Glutamatergic neuron (in vitro differentiated cells): ENCODE measurements around the gene USH1G. TPM values are rescaled to one million over a fixed set of nuclear protein-coding genes. Genes with fewer than 3 reads are reported as not detected.
A peak's percentile ranks its signal among the peaks of the same experiment; 100 is the strongest.

Experiments
- DNase-seq: peaks from one replicate; pipeline ENCODE4 v3.0.0; 2022
- H3K27ac Mint-ChIP-seq: one replicate; pipeline ENCODE4 v1.8.0; 2020; ENCODE audit warnings: mild to moderate bottlenecking, mixed read lengths, inconsistent platforms; ENCODE audit not compliant: unreplicated experiment
- H3K27me3 Mint-ChIP-seq: one replicate; pipeline ENCODE4 v1.8.0; 2020; ENCODE audit warnings: mild to moderate bottlenecking, moderate library complexity, mixed read lengths, inconsistent platforms; ENCODE audit not compliant: unreplicated experiment
- H3K36me3 Mint-ChIP-seq: one replicate; pipeline ENCODE4 v1.8.0; 2020; ENCODE audit warnings: mild to moderate bottlenecking, mixed read lengths, inconsistent platforms; ENCODE audit not compliant: unreplicated experiment
- H3K4me1 Mint-ChIP-seq: one replicate; pipeline ENCODE4 v1.8.0; 2020; ENCODE audit warnings: mild to moderate bottlenecking, low read depth, mixed read lengths, inconsistent platforms; ENCODE audit not compliant: unreplicated experiment
- H3K4me3 Mint-ChIP-seq: one replicate; pipeline ENCODE4 v1.8.0; 2020; ENCODE audit warnings: mild to moderate bottlenecking, mixed read lengths, inconsistent platforms; ENCODE audit not compliant: unreplicated experiment
- H3K9me3 Mint-ChIP-seq: one replicate; pipeline ENCODE4 v1.8.0; 2020; ENCODE audit warnings: mild to moderate bottlenecking, moderate library complexity, mixed read lengths, inconsistent platforms; ENCODE audit not compliant: unreplicated experiment
- total RNA-seq: library from RNA; stranded (reverse); fragmentation: NEBNext Ultra II Directional; extraction: Animal tissue kit (Norgen Biotek cat#: 25700); gene quantifications from one replicate; pipeline ENCODE4 v1.2.1, GENCODE V29; 2021; ENCODE audit not compliant: unreplicated experiment
- TF ChIP-seq, protein P1 (sequence below): fragments of 200-600 bp; sonication (generic); IDR thresholded peaks from one replicate; pipeline ENCODE4 v1.5.0; 2021; ENCODE audit not compliant: partially characterized antibody, unreplicated experiment

Gene USH1G
- total RNA-seq, 1 donor from 2014 or later = 0.12 TPM

DNA sequence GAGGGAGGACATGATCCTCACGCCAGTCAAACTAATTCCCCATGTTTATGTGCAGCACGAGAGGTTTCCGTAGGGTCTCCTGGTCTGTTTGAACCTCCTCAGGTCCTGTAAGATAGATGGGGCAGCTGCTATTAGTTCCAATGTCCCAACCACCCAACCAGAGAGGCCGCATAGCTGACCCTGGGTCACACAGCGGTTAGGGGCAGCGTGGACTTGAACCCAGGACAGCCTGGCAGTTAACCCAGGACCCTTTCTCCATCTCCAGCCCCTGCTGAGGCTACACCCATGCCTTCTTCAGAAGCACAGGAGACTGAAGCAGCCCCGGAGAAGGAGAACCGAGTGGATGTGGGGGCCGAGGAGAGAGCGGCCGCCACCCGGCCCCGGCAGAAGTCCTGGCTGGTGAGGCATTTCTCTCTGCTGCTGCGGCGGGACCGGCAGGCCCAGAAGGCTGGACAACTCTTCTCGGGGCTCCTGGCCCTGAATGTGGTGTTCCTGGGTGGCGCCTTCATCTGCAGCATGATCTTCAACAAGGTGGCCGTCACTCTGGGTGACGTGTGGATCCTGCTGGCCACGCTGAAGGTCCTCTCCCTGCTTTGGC is 18.2 kb upstream of the USH1G start:
- no peak overlapping the region for H3K27ac Mint-ChIP-seq
- H3K4me1 Mint-ChIP-seq = peaks cover 2% of the 10 kb centered on the region
- TF ChIP-seq, protein P1, sequence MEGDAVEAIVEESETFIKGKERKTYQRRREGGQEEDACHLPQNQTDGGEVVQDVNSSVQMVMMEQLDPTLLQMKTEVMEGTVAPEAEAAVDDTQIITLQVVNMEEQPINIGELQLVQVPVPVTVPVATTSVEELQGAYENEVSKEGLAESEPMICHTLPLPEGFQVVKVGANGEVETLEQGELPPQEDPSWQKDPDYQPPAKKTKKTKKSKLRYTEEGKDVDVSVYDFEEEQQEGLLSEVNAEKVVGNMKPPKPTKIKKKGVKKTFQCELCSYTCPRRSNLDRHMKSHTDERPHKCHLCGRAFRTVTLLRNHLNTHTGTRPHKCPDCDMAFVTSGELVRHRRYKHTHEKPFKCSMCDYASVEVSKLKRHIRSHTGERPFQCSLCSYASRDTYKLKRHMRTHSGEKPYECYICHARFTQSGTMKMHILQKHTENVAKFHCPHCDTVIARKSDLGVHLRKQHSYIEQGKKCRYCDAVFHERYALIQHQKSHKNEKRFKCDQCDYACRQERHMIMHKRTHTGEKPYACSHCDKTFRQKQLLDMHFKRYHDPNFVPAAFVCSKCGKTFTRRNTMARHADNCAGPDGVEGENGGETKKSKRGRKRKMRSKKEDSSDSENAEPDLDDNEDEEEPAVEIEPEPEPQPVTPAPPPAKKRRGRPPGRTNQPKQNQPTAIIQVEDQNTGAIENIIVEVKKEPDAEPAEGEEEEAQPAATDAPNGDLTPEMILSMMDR = no peak
- H3K36me3 Mint-ChIP-seq = no peaks in the 10 kb centered on the region
- H3K27me3 Mint-ChIP-seq = peaks cover 30% of the 10 kb centered on the region
- H3K9me3 Mint-ChIP-seq = peaks cover 1% of the 10 kb centered on the region
- no peak overlapping the region for H3K4me3 Mint-ChIP-seq
- DNase-seq = no peak

DNA sequence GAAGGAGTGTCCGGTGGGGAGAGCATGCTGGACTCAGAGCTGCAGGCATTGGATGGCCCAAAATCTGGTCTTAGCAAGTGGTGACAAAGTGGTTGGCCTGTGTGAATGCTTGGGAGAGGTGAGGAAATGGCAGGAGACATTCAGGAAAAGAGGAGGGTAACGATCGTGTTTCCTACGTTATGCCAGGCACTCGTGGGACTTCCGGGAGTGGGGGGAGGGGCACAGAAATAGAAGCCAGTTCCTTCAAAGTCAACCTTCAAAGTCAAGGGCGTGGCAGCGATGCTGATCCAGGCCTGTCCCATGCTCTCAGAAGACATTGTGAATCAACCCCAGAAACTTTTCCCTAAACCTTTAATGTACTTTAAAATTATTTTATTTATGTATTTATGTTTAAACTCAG is 16.5 kb upstream of the USH1G start:
- DNase-seq = no peak
- Mint-ChIP-seq H3K36me3 (no peaks in the 10 kb centered on the region), H3K4me1 (peaks cover 2% of the 10 kb centered on the region), H3K4me3 (no peak overlapping the region), H3K27me3 (peaks cover 24% of the 10 kb centered on the region), H3K27ac (no peak overlapping the region), H3K9me3 (peaks cover 1% of the 10 kb centered on the region)
- TF ChIP-seq, protein P1 = no peak

DNA sequence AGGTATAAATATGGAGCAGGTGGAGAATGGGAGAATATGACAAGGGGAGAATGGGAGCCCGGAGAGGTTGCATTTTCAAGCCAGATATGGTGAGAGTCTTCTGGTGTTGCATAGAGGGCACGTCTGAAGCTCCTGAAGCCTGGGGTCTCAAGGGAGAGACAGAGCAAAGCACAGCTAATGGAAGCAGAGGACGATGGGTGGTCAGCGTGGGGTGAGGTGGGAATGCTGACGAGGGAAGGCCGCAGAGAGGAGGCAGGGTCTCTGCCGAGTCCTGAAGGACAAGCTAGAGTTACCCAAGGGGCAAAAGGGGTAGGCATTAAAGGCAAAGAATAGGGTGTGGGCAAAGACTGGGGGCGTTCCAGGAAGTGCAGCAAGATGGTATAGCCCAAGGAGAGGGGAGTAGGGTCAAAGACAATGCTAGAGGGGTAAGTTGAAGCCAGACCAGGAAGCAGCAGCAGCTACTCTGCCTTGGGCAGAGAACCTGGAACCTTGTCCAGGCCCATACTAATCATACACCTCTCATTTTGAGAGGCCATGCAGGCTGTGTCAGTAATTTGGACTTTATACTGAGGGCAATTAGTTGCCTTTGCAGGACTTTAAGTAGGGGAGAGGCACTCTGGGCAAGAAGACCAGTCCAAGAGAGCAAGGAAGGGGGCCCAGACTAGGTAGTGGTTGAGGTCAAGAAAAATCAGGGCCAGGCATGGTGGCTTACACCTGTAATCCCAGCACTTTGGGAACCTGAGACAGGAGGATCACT is 15.3 kb upstream of the USH1G start:
- Mint-ChIP-seq H3K36me3 (no peaks in the 10 kb centered on the region), H3K27me3 (peaks cover 25% of the 10 kb centered on the region)
- TF ChIP-seq, protein P1 = no peak

DNA sequence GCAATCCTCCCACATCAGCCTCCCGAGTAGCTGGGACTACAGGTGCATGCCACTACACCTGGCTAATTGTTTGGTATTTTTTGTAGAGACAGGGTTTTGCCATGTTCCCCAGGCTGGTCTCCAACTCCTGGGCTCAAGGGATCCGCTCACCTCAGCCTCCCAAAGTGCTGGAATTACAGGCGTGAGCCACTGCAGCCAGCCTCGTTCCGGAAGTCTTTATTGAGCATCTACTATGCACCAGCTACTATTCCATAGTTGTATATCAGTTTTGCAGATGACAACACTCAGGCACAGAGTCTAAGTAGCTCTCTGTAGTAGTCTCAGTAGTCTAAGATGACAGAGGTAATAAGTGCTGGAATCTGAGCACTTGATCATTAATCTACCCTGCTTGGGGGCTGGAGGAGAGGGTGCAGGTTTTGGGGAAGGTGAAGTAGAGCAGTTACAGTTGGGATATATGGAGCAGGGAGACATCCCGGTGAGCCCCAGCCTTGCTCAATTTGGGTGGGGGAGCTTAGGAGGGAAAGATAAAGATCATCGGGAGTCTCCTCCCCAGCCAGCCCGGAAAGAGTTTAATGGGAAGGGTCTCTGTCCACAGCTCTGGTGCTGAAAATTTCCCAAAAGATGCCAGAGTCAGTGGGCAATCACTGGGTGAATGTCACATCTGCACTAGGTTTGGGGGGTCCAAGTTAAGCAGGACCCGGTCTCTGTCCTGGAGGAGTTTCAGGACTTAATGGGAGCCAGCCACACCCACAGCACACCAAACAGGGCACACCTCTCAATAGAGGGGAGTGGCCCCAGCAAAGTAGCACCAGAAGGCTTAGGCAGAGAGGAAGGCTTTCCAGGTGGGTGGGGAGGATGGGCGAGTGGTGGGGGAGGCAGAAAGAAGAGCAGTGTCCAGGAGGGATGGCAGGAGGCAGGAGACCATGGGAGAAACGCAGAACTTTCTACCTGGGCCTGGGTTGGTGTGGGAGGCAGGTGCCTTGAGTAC is 14.3 kb upstream of the USH1G start:
- H3K4me1 Mint-ChIP-seq = peaks cover 7% of the 10 kb centered on the region
- TF ChIP-seq, protein P1 = no peak
- peaks cover 29% of the 10 kb centered on the region for H3K27me3 Mint-ChIP-seq
- H3K9me3 Mint-ChIP-seq = no peaks in the 10 kb centered on the region
- no peak overlapping the region for H3K27ac Mint-ChIP-seq
- no peak overlapping the region for H3K4me3 Mint-ChIP-seq
- DNase-seq = no peak
- H3K36me3 Mint-ChIP-seq = no peaks in the 10 kb centered on the region

More for the DNA sequence above, 15.3 kb upstream of the USH1G start:
- H3K27ac Mint-ChIP-seq = no peak overlapping the region
- peak overlapping the region; percentile 21 for H3K4me3 Mint-ChIP-seq
- no peaks in the 10 kb centered on the region for H3K9me3 Mint-ChIP-seq
- no peak for DNase-seq
- peaks cover 4% of the 10 kb centered on the region for H3K4me1 Mint-ChIP-seq
